ENCODE results near the gene ELMO3. TPM values are rescaled to one million over a fixed set of nuclear protein-coding genes. Genes with fewer than 3 reads are reported as not detected.

Gene ELMO3
- total and polyA plus RNA-seq, 2 of the 13 experiments (the other 11 are each of a cell fraction or from before 2014, with no cell fraction given), result 2.6 to 4.0 TPM

- TF ChIP-seq HNF1A (IDR thresholded peaks at IDR 0.05; ENCODE audit: low read depth) (no peak; the same call in 1 of the 2 replicates), HNF1A (CRISPR knock-in tag; IDR thresholded peaks at IDR 0.05; ENCODE audit: borderline replicate concordance) (peak; percentile 31; the same call in 1 of the 2 replicates), KLF9 (CRISPR knock-in tag; IDR thresholded peaks at IDR 0.05; ENCODE audit: low read depth) (no peak), ZNF746 (CRISPR knock-in tag; IDR thresholded peaks at IDR 0.05) (peak; percentile 70; the same call in 1 of the 2 replicates), MATR3 (CRISPR knock-in tag; IDR thresholded peaks at IDR 0.05) (no peak), EED (CRISPR knock-in tag; IDR thresholded peaks at IDR 0.05) (0 out of 2 replicates have a peak, but pooled peaks have one; percentile 50), TAF1 (CRISPR knock-in tag; IDR thresholded peaks at IDR 0.05) (peak; percentile 70), RELA (CRISPR knock-in tag; IDR thresholded peaks at IDR 0.05) (peak; percentile 77; the same call in 1 of the 2 replicates), ZNF558 (CRISPR knock-in tag; IDR thresholded peaks at IDR 0.05; ENCODE audit: borderline replicate concordance) (peak; percentile 42; the same call in 1 of the 2 replicates), IRF2 (CRISPR knock-in tag; IDR thresholded peaks at IDR 0.05) (peak; percentile 94), RXRB (CRISPR knock-in tag; IDR thresholded peaks at IDR 0.05; ENCODE audit: borderline replicate concordance) (peak; percentile 74; the same call in 1 of the 2 replicates), CHD4 (IDR thresholded peaks at IDR 0.05; ENCODE audit: borderline replicate concordance, low read length) (no peak), ZNF766 (CRISPR knock-in tag; IDR thresholded peaks at IDR 0.05; ENCODE audit: borderline replicate concordance) (peak; percentile 81; the same call in 1 of the 2 replicates), KLF15 (CRISPR knock-in tag; IDR thresholded peaks at IDR 0.05; ENCODE audit: borderline replicate concordance) (no peak), PAX8 (CRISPR knock-in tag; IDR thresholded peaks at IDR 0.05; ENCODE audit: borderline replicate concordance) (no peak), CREBL2 (CRISPR knock-in tag; IDR thresholded peaks at IDR 0.05; ENCODE audit: borderline replicate concordance) (0 out of 2 replicates have a peak, but pooled peaks have one; percentile 85)
- TF ChIP-seq, protein P1, sequence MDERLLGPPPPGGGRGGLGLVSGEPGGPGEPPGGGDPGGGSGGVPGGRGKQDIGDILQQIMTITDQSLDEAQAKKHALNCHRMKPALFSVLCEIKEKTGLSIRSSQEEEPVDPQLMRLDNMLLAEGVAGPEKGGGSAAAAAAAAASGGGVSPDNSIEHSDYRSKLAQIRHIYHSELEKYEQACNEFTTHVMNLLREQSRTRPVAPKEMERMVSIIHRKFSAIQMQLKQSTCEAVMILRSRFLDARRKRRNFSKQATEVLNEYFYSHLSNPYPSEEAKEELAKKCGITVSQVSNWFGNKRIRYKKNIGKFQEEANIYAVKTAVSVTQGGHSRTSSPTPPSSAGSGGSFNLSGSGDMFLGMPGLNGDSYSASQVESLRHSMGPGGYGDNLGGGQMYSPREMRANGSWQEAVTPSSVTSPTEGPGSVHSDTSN (CRISPR knock-in tag; IDR thresholded peaks at IDR 0.05), result no peak
- TF ChIP-seq, protein P2, sequence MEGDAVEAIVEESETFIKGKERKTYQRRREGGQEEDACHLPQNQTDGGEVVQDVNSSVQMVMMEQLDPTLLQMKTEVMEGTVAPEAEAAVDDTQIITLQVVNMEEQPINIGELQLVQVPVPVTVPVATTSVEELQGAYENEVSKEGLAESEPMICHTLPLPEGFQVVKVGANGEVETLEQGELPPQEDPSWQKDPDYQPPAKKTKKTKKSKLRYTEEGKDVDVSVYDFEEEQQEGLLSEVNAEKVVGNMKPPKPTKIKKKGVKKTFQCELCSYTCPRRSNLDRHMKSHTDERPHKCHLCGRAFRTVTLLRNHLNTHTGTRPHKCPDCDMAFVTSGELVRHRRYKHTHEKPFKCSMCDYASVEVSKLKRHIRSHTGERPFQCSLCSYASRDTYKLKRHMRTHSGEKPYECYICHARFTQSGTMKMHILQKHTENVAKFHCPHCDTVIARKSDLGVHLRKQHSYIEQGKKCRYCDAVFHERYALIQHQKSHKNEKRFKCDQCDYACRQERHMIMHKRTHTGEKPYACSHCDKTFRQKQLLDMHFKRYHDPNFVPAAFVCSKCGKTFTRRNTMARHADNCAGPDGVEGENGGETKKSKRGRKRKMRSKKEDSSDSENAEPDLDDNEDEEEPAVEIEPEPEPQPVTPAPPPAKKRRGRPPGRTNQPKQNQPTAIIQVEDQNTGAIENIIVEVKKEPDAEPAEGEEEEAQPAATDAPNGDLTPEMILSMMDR (CRISPR knock-in tag; IDR thresholded peaks at IDR 0.05), result peak; percentile 85
- TF ChIP-seq, protein P3, sequence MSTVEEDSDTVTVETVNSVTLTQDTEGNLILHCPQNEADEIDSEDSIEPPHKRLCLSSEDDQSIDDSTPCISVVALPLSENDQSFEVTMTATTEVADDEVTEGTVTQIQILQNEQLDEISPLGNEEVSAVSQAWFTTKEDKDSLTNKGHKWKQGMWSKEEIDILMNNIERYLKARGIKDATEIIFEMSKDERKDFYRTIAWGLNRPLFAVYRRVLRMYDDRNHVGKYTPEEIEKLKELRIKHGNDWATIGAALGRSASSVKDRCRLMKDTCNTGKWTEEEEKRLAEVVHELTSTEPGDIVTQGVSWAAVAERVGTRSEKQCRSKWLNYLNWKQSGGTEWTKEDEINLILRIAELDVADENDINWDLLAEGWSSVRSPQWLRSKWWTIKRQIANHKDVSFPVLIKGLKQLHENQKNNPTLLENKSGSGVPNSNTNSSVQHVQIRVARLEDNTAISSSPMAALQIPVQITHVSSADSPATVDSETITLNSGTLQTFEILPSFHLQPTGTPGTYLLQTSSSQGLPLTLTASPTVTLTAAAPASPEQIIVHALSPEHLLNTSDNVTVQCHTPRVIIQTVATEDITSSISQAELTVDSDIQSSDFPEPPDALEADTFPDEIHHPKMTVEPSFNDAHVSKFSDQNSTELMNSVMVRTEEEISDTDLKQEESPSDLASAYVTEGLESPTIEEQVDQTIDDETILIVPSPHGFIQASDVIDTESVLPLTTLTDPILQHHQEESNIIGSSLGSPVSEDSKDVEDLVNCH (CRISPR knock-in tag; IDR thresholded peaks at IDR 0.05), result no peak
These were observed 24.9 kb upstream of the ELMO3 start (continued) for GRCh38 chr16:67173808-67174705.

Measured in HepG2 (cell line).